Caco-2 (cell line): Measurements from ENCODE around the gene MAPK4. TPM values are rescaled to one million over a fixed set of nuclear protein-coding genes. Genes with fewer than 3 reads are reported as not detected.

Experiments used
- BruUV-seq: library from RNA; stranded (reverse); fragments of 400-500 nt; replicated peaks from 2 replicates; lab custom pipeline; 2021; lab: Mats Ljungman, UMichigan
- CTCF ChIA-PET: fragments of 300-600 bp; sonication (Branson Sonifier 250); formaldehyde crosslinking; loops from one replicate; lab custom pipeline; 2022; ENCODE audit warnings: antibody characterized with exemption; lab: Charles Lee
- POLR2A ChIA-PET: fragments of 300-600 bp; sonication (Branson Sonifier 250); formaldehyde crosslinking; loops from one replicate; lab custom pipeline; 2022; ENCODE audit warnings: antibody characterized with exemption; lab: Charles Lee
- DNase-seq, 2 experiments: peaks; one replicate each; pipeline versions ENCODE4 v3.0.0 to v3.0.0-alpha.2; 2020 to 2022
- H3K27me3 ChIP-seq: replicated peaks from 2 replicates; pipeline ENCODE4 v1.6.0; 2011; ENCODE audit warnings: low read length; ENCODE audit not compliant: control insufficient read depth, insufficient read depth
- H3K36me3 ChIP-seq: 2 replicates; pipeline ENCODE4 v1.5.1; 2011; ENCODE audit warnings: low read length; ENCODE audit not compliant: control insufficient read depth, insufficient read depth
- H3K4me1 ChIP-seq: fragments of 250-450 bp; sonication (Bioruptor Pico); 2 replicates; pipeline ENCODE4 v1.5.1; 2020; ENCODE audit warnings: mild to moderate bottlenecking
- H3K4me3 ChIP-seq: 2 replicates; pipeline ENCODE4 v1.5.1; 2011; ENCODE audit warnings: low read depth, mild to moderate bottlenecking, control low read depth, low read length
- H3K9me3 ChIP-seq: fragments of 250-450 bp; sonication (Bioruptor Pico); 2 replicates; pipeline ENCODE4 v1.5.1; 2020; ENCODE audit warnings: mild to moderate bottlenecking, moderate library complexity
- H3K27ac Mint-ChIP-seq: one replicate; pipeline ENCODE4 v1.8.0; 2022; ENCODE audit warnings: mixed read lengths; ENCODE audit not compliant: unreplicated experiment
- H3K27me3 Mint-ChIP-seq: one replicate; pipeline ENCODE4 v1.8.0; 2022; ENCODE audit warnings: mixed read lengths; ENCODE audit not compliant: insufficient read depth, unreplicated experiment
- H3K36me3 Mint-ChIP-seq: one replicate; pipeline ENCODE4 v1.8.0; 2022; ENCODE audit warnings: mild to moderate bottlenecking, mixed read lengths; ENCODE audit not compliant: insufficient read depth, unreplicated experiment
- H3K4me1 Mint-ChIP-seq: one replicate; pipeline ENCODE4 v1.8.0; 2022; ENCODE audit warnings: low read depth, mixed read lengths; ENCODE audit not compliant: unreplicated experiment
- H3K4me3 Mint-ChIP-seq: one replicate; pipeline ENCODE4 v1.8.0; 2022; ENCODE audit warnings: mild to moderate bottlenecking, moderate library complexity, mixed read lengths; ENCODE audit not compliant: unreplicated experiment
- H3K9me3 Mint-ChIP-seq: one replicate; pipeline ENCODE4 v1.8.0; 2022; ENCODE audit warnings: mixed read lengths; ENCODE audit not compliant: unreplicated experiment
- intact Hi-C: fragments of 100-400 bp; cut with micrococcal nuclease; formaldehyde crosslinking; loops from one replicate; pipeline ENCODE4 v1.10.0; 2022; ENCODE audit not compliant: unreplicated experiment
- total RNA-seq: library from RNA; stranded (reverse); gene quantifications from 2 replicates; pipeline ENCODE4 v1.2.3, GENCODE V29; 2022
- TF ChIP-seq, protein P1 (sequence below), 2 experiments: fragments of 200-600 bp in 1 of 2; IDR thresholded peaks; 1 replicate in 1 of 2; 2 replicates in 1 of 2; pipeline versions ENCODE4 v1.5.1 to v1.8.0; 2011 to 2022; ENCODE audit warnings: antibody characterized with exemption in 1 of 2, control low read depth in 1 of 2, inconsistent platforms in 1 of 2, low read depth in 1 of 2, low read length in 1 of 2, mild to moderate bottlenecking in 1 of 2, moderate library complexity in 1 of 2; ENCODE audit not compliant: insufficient read depth in 1 of 2, severe bottlenecking in 1 of 2, unreplicated experiment in 1 of 2

MAPK4 gene
- total RNA-seq, 1 experiment from 2014 or later: 0.88 TPM

DNA sequence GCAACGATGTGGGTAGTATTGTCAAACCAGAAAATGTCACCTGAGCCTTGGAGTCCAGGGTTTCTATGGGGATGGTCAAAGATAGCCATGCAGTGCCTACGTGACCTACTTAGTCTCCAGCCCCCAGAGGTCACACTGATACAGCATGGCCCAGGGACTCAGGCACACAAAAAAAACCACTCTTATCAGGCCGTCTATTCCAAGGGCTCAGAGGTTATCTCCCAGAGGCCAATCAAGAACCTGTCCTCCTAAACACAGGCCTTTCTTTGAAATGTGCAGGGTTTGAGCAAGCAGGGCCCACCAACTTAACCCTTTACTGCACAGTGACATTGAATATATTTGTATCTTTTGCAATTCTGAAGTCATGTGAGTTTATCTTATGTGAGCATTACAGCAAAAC is 177.2 kb downstream of the MAPK4 start:
- TF ChIP-seq, protein P1, sequence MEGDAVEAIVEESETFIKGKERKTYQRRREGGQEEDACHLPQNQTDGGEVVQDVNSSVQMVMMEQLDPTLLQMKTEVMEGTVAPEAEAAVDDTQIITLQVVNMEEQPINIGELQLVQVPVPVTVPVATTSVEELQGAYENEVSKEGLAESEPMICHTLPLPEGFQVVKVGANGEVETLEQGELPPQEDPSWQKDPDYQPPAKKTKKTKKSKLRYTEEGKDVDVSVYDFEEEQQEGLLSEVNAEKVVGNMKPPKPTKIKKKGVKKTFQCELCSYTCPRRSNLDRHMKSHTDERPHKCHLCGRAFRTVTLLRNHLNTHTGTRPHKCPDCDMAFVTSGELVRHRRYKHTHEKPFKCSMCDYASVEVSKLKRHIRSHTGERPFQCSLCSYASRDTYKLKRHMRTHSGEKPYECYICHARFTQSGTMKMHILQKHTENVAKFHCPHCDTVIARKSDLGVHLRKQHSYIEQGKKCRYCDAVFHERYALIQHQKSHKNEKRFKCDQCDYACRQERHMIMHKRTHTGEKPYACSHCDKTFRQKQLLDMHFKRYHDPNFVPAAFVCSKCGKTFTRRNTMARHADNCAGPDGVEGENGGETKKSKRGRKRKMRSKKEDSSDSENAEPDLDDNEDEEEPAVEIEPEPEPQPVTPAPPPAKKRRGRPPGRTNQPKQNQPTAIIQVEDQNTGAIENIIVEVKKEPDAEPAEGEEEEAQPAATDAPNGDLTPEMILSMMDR (IDR thresholded peaks at IDR 0.05; ENCODE audit: insufficient read depth in 1 of 2, low read depth in 1 of 2, low read length in 1 of 2, severe bottlenecking in 1 of 2, unreplicated experiment in 1 of 2): no peak
- H3K4me3 ChIP-seq: no peak overlapping the region
- no peaks in the 10 kb centered on the region for H3K27me3 ChIP-seq
- H3K9me3 ChIP-seq: no peaks in the 10 kb centered on the region
- no peaks in the 10 kb centered on the region for H3K4me1 Mint-ChIP-seq
- H3K27me3 Mint-ChIP-seq: no peaks in the 10 kb centered on the region
- no peaks in the 10 kb centered on the region for H3K9me3 Mint-ChIP-seq
- H3K36me3 Mint-ChIP-seq: no peaks in the 10 kb centered on the region
- peak; percentile 73 to 81 for DNase-seq
- CTCF ChIA-PET: no interaction called here
- peak overlapping the region; percentile 48 for H3K27ac Mint-ChIP-seq
- no peak overlapping the region for H3K4me3 Mint-ChIP-seq
- intact Hi-C loops: no loop called here
- no TSS peak for BruUV-seq
- POLR2A ChIA-PET: no interaction called here
- H3K36me3 ChIP-seq: no peaks in the 10 kb centered on the region
- peaks cover 20% of the 10 kb centered on the region for H3K4me1 ChIP-seq

DNA sequence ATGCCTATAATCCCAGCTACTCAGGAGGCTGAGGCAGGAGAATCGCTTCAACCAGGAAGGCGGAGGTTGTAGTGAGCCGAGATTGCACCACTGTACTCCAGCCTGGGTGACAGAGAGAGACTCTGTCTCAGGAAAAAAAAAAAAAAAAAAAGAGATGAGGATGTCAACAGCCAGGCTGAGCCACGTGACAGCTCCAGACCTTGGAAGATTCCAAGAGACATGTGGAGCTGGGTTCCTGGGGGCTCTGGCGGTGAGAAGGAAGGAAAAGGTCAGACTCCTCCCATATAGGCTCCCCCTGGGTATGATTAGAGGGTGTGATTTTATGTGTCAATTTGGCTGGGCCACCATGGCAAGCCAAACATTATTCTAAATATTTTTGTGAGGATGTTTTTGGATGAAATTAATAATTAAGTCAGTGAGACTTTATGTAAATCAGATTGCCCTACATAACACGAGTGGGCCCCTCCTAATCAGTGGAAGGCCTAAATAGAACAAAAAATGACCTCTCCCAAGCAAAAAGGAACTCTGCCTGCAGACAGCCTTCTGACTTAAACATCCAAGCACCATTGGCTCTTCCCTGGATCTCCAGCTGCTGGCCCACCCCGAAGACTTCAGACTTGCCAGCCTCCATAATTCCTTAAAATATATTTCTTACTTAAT is 178.3 kb downstream of the MAPK4 start:
- TF ChIP-seq, protein P1 (IDR thresholded peaks at IDR 0.05; ENCODE audit: insufficient read depth in 1 of 2, low read depth in 1 of 2, low read length in 1 of 2, severe bottlenecking in 1 of 2, unreplicated experiment in 1 of 2): no peak
- no peaks in the 10 kb centered on the region for H3K9me3 ChIP-seq
- H3K4me3 ChIP-seq: no peak overlapping the region
- H3K4me1 Mint-ChIP-seq: no peaks in the 10 kb centered on the region
- H3K4me1 ChIP-seq: peaks cover 20% of the 10 kb centered on the region
- no peaks in the 10 kb centered on the region for H3K36me3 ChIP-seq
- ChIA-PET CTCF (interaction anchor here (0.7 kb wide), 1 partner anchor 24 kb away, joined by 4 read pairs; no protein-coding TSS in a partner anchor), POLR2A (no interaction called here)
- no TSS peak for BruUV-seq
- intact Hi-C loops: no loop called here
- H3K36me3 Mint-ChIP-seq: no peaks in the 10 kb centered on the region
- peak overlapping the region; percentile 48 for H3K27ac Mint-ChIP-seq
- H3K9me3 Mint-ChIP-seq: no peaks in the 10 kb centered on the region
- no peaks in the 10 kb centered on the region for H3K27me3 Mint-ChIP-seq
- no peak overlapping the region for H3K4me3 Mint-ChIP-seq
- no peaks in the 10 kb centered on the region for H3K27me3 ChIP-seq
- no peak for DNase-seq

DNA sequence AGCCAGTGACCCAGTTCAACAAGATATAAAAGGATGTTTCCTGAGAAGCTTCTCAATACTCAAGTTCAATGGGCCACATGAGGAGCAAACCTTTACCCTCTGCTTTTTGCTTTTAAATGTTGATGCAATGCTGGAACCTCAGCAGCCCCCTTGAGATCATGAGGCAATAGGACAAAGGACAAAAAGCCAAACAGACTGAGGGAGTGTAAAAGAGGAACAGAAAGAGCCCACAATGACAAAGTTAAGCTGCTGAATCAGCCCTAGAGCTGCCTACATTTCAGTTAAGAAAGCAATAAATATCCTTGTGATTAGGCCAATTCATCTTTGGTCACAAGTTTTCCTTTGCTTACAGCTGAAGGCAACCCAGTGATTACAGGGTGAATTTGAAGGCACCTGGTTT is 183.1 kb downstream of the MAPK4 start:
- H3K4me1 ChIP-seq: peaks cover under 1% of the 10 kb centered on the region; the same call in 1 of the 2 replicates
- Mint-ChIP-seq H3K27me3 (no peaks in the 10 kb centered on the region), H3K27ac (no peak overlapping the region), H3K4me1 (no peaks in the 10 kb centered on the region), H3K36me3 (no peaks in the 10 kb centered on the region), H3K9me3 (no peaks in the 10 kb centered on the region), H3K4me3 (no peak overlapping the region)
- ChIA-PET POLR2A (no interaction called here), CTCF (no interaction called here)
- H3K4me3 ChIP-seq: no peak overlapping the region
- DNase-seq: no peak
- no peaks in the 10 kb centered on the region for H3K27me3 ChIP-seq
- BruUV-seq: no TSS peak
- TF ChIP-seq, protein P1 (IDR thresholded peaks at IDR 0.05; ENCODE audit: insufficient read depth in 1 of 2, low read depth in 1 of 2, low read length in 1 of 2, severe bottlenecking in 1 of 2, unreplicated experiment in 1 of 2): no peak
- H3K9me3 ChIP-seq: no peaks in the 10 kb centered on the region
- no peaks in the 10 kb centered on the region for H3K36me3 ChIP-seq
- intact Hi-C loops: no loop called here
